GM21381 (cell line): ENCODE measurements around the gene CENPE.
A peak's percentile ranks its signal among the peaks of the same experiment; 100 is the strongest.

Experiments used
- ATAC-seq: cut with Tn5 transposase; IDR thresholded peaks from one replicate; pipeline ENCODE4 v1.9.1; 2021; ENCODE audit warnings: mild to moderate bottlenecking, moderate library complexity; ENCODE audit not compliant: unreplicated experiment

CENPE gene

GRCh38 chr4:103136671-103137445 lies 61.3 kb downstream of the CENPE start:
- ATAC-seq = no peak

GRCh38 chr4:103129174-103129573 lies 69.0 kb downstream of the CENPE start:
- no peak for ATAC-seq

GRCh38 chr4:103126126-103126525 lies 72.0 kb downstream of the CENPE start:
- no peak for ATAC-seq

- no peak for ATAC-seq
Measured at GRCh38 chr4:103123114-103123513, 75.0 kb downstream of the CENPE start.

- ATAC-seq = no peak
Measured at GRCh38 chr4:103118166-103118565, 80.0 kb downstream of the CENPE start.

- ATAC-seq = no peak
Measured at GRCh38 chr4:103111598-103111997, 86.5 kb downstream of the CENPE start.

- ATAC-seq = no peak
Measured at GRCh38 chr4:103108542-103108941, 89.6 kb downstream of the CENPE start.

- ATAC-seq = no peak
Measured at GRCh38 chr4:103105558-103106356, 92.4 kb downstream of the CENPE start.

- ATAC-seq = no peak
Measured at GRCh38 chr4:103104886-103105285, 93.3 kb downstream of the CENPE start.

- ATAC-seq = no peak
Measured at GRCh38 chr4:103100691-103101090, 97.5 kb downstream of the CENPE start.

- peak; percentile 98 for ATAC-seq
Measured at GRCh38 chr4:103099691-103100392, 98.3 kb downstream of the CENPE start, which contains the start of gene BDH2. BDH2 (minus strand) TSS chr4:103099834; CDS start chr4:103096254, 3,580 bp downstream.

- no peak for ATAC-seq
Measured at GRCh38 chr4:103098756-103099440, 99.2 kb downstream of the CENPE start.

GRCh38 chr4:103098341-103098740 lies 99.8 kb downstream of the CENPE start:
- ATAC-seq = no peak

- no peak for ATAC-seq
Measured at GRCh38 chr4:103097112-103097511, 101.0 kb downstream of the CENPE start.

GRCh38 chr4:103095080-103095479 lies 103.1 kb downstream of the CENPE start:
- no peak for ATAC-seq

- ATAC-seq = no peak
Measured at GRCh38 chr4:103092245-103092644, 105.9 kb downstream of the CENPE start.

GRCh38 chr4:103091601-103092223 lies 106.4 kb downstream of the CENPE start:
- peak; percentile 80 for ATAC-seq

- ATAC-seq = no peak
Measured at GRCh38 chr4:103089481-103089880, 108.7 kb downstream of the CENPE start.

- no peak for ATAC-seq
Measured at GRCh38 chr4:103086551-103086950, 111.6 kb downstream of the CENPE start.

- ATAC-seq = no peak
Measured at GRCh38 chr4:103085555-103086196, 112.5 kb downstream of the CENPE start.
